ENCODE measurements around the gene KIFBP.

The KIFBP gene

GRCh38 chr10:69051303-69051702 lies 62.7 kb downstream of the KIFBP start:
- no peak for TF ChIP-seq CTCF (conservative IDR thresholded peaks at IDR 0.05; ENCODE audit: low read depth, low read length)
- H3K4me3 ChIP-seq (ENCODE audit: low read depth, low read length) = no peak overlapping the region
- DNase-seq (ENCODE audit: low read depth) = peak; percentile 47

GRCh38 chr10:69051710-69052487 lies 63.3 kb downstream of the KIFBP start:
- TF ChIP-seq CTCF (conservative IDR thresholded peaks at IDR 0.05; ENCODE audit: low read depth, low read length) = no peak
- DNase-seq (ENCODE audit: low read depth) = no peak
- H3K4me3 ChIP-seq (ENCODE audit: low read depth, low read length) = no peak overlapping the region

GRCh38 chr10:69052736-69053135 lies 64.1 kb downstream of the KIFBP start:
- no peak for DNase-seq (ENCODE audit: low read depth)
- H3K4me3 ChIP-seq (ENCODE audit: low read depth, low read length) = no peak overlapping the region
- no peak for TF ChIP-seq CTCF (conservative IDR thresholded peaks at IDR 0.05; ENCODE audit: low read depth, low read length)

- TF ChIP-seq CTCF (conservative IDR thresholded peaks at IDR 0.05; ENCODE audit: low read depth, low read length) = no peak
- DNase-seq (ENCODE audit: low read depth) = no peak
- no peak overlapping the region for H3K4me3 ChIP-seq (ENCODE audit: low read depth, low read length)
These were observed 66.6 kb downstream of the KIFBP start for GRCh38 chr10:69055241-69055640.

- H3K4me3 ChIP-seq (ENCODE audit: low read depth, low read length) = no peak overlapping the region
- TF ChIP-seq CTCF (conservative IDR thresholded peaks at IDR 0.05; ENCODE audit: low read depth, low read length) = no peak
- no peak for DNase-seq (ENCODE audit: low read depth)
These were observed 67.5 kb downstream of the KIFBP start for GRCh38 chr10:69056129-69056528.

- no peak overlapping the region for H3K4me3 ChIP-seq (ENCODE audit: low read depth, low read length)
- DNase-seq (ENCODE audit: low read depth) = no peak
- no peak for TF ChIP-seq CTCF (conservative IDR thresholded peaks at IDR 0.05; ENCODE audit: low read depth, low read length)
These were observed 68.1 kb downstream of the KIFBP start for GRCh38 chr10:69056536-69057260.

Measured in choroid plexus epithelial cell (primary cell).